ENCODE data around the gene ARL10.

Gene ARL10

DNA sequence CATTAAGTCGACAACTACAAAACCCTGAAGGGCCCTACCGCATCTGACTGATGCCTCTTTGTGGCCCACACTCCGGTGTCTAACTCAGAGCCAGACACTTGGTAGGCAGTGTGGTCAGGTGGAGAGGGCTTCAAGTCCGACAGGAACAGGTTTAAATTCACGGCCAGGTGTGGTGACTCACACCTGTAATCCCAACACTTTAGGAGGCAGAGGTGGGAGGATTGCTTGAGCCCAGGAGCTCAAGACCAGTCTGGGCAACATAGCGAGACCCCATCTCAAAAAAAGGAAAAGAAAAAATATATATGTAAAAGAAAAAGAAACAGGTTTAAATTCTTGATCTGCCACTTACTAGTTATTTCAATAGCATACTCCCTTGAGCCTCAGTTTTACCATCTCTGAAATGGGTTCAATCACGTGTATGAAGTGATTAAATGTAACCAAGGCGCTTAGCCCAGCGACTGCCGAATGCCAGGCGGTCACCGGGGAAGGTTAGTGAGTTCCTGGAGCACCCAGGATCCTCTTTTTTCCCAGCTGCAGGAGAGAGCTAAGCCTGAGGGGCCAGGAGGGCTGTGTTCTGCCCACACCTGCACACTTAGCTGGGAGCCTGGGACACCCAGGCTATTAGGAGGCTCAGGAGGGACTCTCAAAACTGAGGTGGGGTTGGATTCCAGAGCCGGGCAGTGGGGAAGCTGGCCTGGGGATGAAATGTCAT, 50.1 kb downstream of the ARL10 start:
- no peak for DNase-seq
- TF ChIP-seq CTCF (IDR thresholded peaks at IDR 0.05; ENCODE audit: low read depth, low read length): no peak
- Histone ChIP-seq H3K4me1 (no peaks in the 10 kb centered on the region), H3K36me3 (no peaks in the 10 kb centered on the region), H3K9me3 (no peaks in the 10 kb centered on the region), H3K27me3 (no peaks in the 10 kb centered on the region; the same call in 1 of the 2 replicates), H3K4me3 (ENCODE audit: low read depth, low read length) (peak overlapping the region; percentile 85)

- TF ChIP-seq CTCF (IDR thresholded peaks at IDR 0.05; ENCODE audit: low read depth, low read length): peak; percentile 23; the same call in 1 of the 2 replicates
Observed at GRCh38 chr5:176415952-176416924, 51.0 kb downstream of the ARL10 start, which contains the start of gene CLTB. TSS of gene CLTB (minus strand) at chr5:176416539. CDS start at chr5:176416363, 176 bp downstream.

DNA sequence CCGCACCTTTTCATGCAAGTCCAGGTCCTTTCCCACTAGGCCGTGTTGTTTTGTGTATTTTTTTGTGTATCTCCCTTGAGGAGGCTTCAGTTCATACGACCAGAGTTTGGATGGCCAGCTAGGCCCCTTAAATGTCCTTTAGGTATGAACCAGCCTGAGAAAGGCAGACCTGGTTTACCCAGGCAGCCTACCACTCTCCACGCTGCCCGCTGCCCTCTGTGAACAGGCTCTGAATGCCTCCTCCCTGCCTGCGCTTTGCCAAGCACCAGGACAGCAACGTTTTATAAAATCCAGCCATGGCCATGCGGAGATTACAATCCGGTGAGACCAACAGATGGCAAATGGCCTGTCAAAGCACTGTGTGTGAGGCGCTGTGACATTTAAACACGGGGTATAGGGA, 51.7 kb downstream of the ARL10 start:
- Histone ChIP-seq H3K4me1 (no peaks in the 10 kb centered on the region), H3K9me3 (no peaks in the 10 kb centered on the region), H3K27me3 (no peaks in the 10 kb centered on the region; the same call in 1 of the 2 replicates), H3K4me3 (ENCODE audit: low read depth, low read length) (no peak overlapping the region), H3K36me3 (no peaks in the 10 kb centered on the region)
- no peak for DNase-seq
- no peak for TF ChIP-seq CTCF (IDR thresholded peaks at IDR 0.05; ENCODE audit: low read depth, low read length)

More at GRCh38 chr5:176415952-176416924, 51.0 kb downstream of the ARL10 start, which contains the start of gene CLTB:
- Histone ChIP-seq H3K36me3 (no peaks in the 10 kb centered on the region), H3K27me3 (no peaks in the 10 kb centered on the region; the same call in 1 of the 2 replicates), H3K4me1 (no peaks in the 10 kb centered on the region), H3K4me3 (ENCODE audit: low read depth, low read length) (peak within 1 kb of the TSS; percentile 85), H3K9me3 (no peaks in the 10 kb centered on the region)
- DNase-seq: peak; percentile 94

GRCh38 chr5:176418251-176418650, 53.0 kb downstream of the ARL10 start:
- TF ChIP-seq CTCF (IDR thresholded peaks at IDR 0.05; ENCODE audit: low read depth, low read length): no peak
- no peak for DNase-seq
- no peaks in the 10 kb centered on the region for H3K36me3 ChIP-seq

GRCh38 chr5:176420086-176420485, 54.8 kb downstream of the ARL10 start:
- Histone ChIP-seq H3K4me1 (no peaks in the 10 kb centered on the region), H3K27me3 (no peaks in the 10 kb centered on the region; the same call in 1 of the 2 replicates), H3K36me3 (no peaks in the 10 kb centered on the region), H3K9me3 (no peaks in the 10 kb centered on the region), H3K4me3 (ENCODE audit: low read depth, low read length) (no peak overlapping the region)
- DNase-seq: no peak
- TF ChIP-seq CTCF (IDR thresholded peaks at IDR 0.05; ENCODE audit: low read depth, low read length): no peak

More at GRCh38 chr5:176418251-176418650, 53.0 kb downstream of the ARL10 start:
- H3K9me3 ChIP-seq: no peaks in the 10 kb centered on the region
- H3K27me3 ChIP-seq: no peaks in the 10 kb centered on the region; the same call in 1 of the 2 replicates
- H3K4me3 ChIP-seq (ENCODE audit: low read depth, low read length): no peak overlapping the region
- H3K4me1 ChIP-seq: no peaks in the 10 kb centered on the region
